Transverse colon (tissue), 4 donors: ENCODE measurements around the gene ZBTB18. TPM values are rescaled to one million over a fixed set of nuclear protein-coding genes. Genes with fewer than 3 reads are reported as not detected.

Source experiments
- DNase-seq: peaks from one replicate; pipeline ENCODE4 v3.0.0-alpha.2; 2019
- H3K27ac ChIP-seq, 4 donors: fragments of 200-600 bp; sonication (generic); 2 replicates each; pipeline ENCODE4 v1.5.1; 2016 to 2018; ENCODE audit warnings: inconsistent platforms in 4 of 4
- H3K27me3 ChIP-seq: fragments of 200-600 bp; sonication (generic); 2 replicates; pipeline ENCODE4 v1.5.1; 2017; ENCODE audit warnings: inconsistent platforms
- H3K36me3 ChIP-seq, 4 donors: fragments of 200-600 bp; sonication (generic); 2 replicates each; pipeline ENCODE4 v1.5.1; 2017 to 2019; ENCODE audit warnings: inconsistent platforms in 4 of 4
- H3K4me1 ChIP-seq, 4 donors: fragments of 200-600 bp; sonication (generic); 2 replicates each; pipeline ENCODE4 v1.5.1; 2017 to 2020; ENCODE audit warnings: inconsistent platforms in 4 of 4
- H3K4me3 ChIP-seq, 4 donors: fragments of 200-600 bp; sonication (generic); 1 replicate in 1 of 4; 2 replicates in 3 of 4; pipeline versions ENCODE4 v1.5.1 to v1.6.1; 2017 to 2019; ENCODE audit warnings: inconsistent platforms in 4 of 4
- H3K9me3 ChIP-seq, 2 donors: fragments of 200-600 bp; sonication (generic); 2 replicates each; pipeline ENCODE4 v1.5.1; 2017 to 2019; ENCODE audit warnings: inconsistent platforms in 2 of 2
- CTCF ChIP-seq, 5 experiments: fragments of 200-600 bp in 3 of 5; fragments of 450-650 bp in 2 of 5; sonication (generic) in 3 of 5; IDR thresholded peaks; 1 replicate in 2 of 5; 2 replicates in 3 of 5; pipeline ENCODE4 v1.5.1; 2016 to 2017; ENCODE audit warnings: antibody characterized with exemption in 5 of 5, inconsistent platforms in 3 of 5, mild to moderate bottlenecking in 2 of 5, moderate library complexity in 1 of 5
- EP300 ChIP-seq: sonication (generic); formaldehyde crosslinking; IDR thresholded peaks from one replicate; pipeline ENCODE4 v1.6.1; 2017; ENCODE audit warnings: antibody characterized with exemption, low read depth
- POLR2A ChIP-seq: fragments of 450-650 bp; IDR thresholded peaks from one replicate; pipeline ENCODE4 v1.6.1; 2016; ENCODE audit warnings: antibody characterized with exemption, mild to moderate bottlenecking, moderate library complexity
- POLR2AphosphoS5 ChIP-seq, 3 donors: sonication (generic); formaldehyde crosslinking; IDR thresholded peaks; one replicate each; pipeline ENCODE4 v1.6.1; 2016; ENCODE audit warnings: antibody characterized with exemption in 3 of 3
- WGBS, 2 donors: methylation state at CpG; one replicate each; pipeline ENCODE4 v1.1.5; 2018; ENCODE audit warnings: low coverage in 1 of 2; 5-methylcytosine and 5-hydroxymethylcytosine counted together
- in situ Hi-C, 4 donors: fragments of 200-750 bp; cut with MboI; loops; one replicate each; pipeline versions ENCODE4 v1.15.0 to v1.15.1; 2017; ENCODE audit warnings: low sequenced_read_pairs in 3 of 4, low pct_ligation_motif_present in 1 of 4, low pct_unique_long_range_greater_than_20kb in 1 of 4
- intact Hi-C: fragments of 100-400 bp; cut with DNase I; formaldehyde crosslinking; loops from one replicate; pipeline ENCODE4 v1.15.1; 2023; ENCODE audit warnings: low total_unique reads
- total RNA-seq, 4 donors: library from RNA; depleted of rRNA; stranded (reverse); fragments of >200 nt; gene quantifications; one replicate each; pipeline ENCODE4 v1.1.0, GENCODE V29; 2016

The ZBTB18 gene
- total RNA-seq, 4 donors from 2014 or later, result 4.1 to 32.8 (median 17.7) TPM

- 72 to 79% methylated on average over 5 of the region's 5 CpGs for WGBS, 2 donors
- no peaks in the 10 kb centered on the region for H3K27me3 ChIP-seq
- intact Hi-C loops, result no loop called here
- no peaks in the 10 kb centered on the region for H3K4me1 ChIP-seq
- no peak overlapping the region for H3K27ac ChIP-seq
- in situ Hi-C loops, result no loop called here
- no peak overlapping the region for H3K4me3 ChIP-seq
- no peaks in the 10 kb centered on the region for H3K9me3 ChIP-seq
- TF ChIP-seq CTCF (IDR thresholded peaks at IDR 0.05), result no peak
- TF ChIP-seq EP300, result no peak
- no peak for TF ChIP-seq POLR2A
- no peak for TF ChIP-seq POLR2AphosphoS5 (IDR thresholded peaks at IDR 0.05)
- DNase-seq, result no peak
- H3K36me3 ChIP-seq, result no peaks in the 10 kb centered on the region
Measured at GRCh38 chr1:244083383-244083943, 32.4 kb downstream of the ZBTB18 start.

- WGBS, 2 donors, result 76% methylated on average over 3 of the region's 3 CpGs
- H3K4me1 ChIP-seq, result no peaks in the 10 kb centered on the region
- no peak for DNase-seq
- no peaks in the 10 kb centered on the region for H3K27me3 ChIP-seq
- H3K36me3 ChIP-seq, result no peaks in the 10 kb centered on the region
- H3K4me3 ChIP-seq, result no peak overlapping the region
- no peaks in the 10 kb centered on the region for H3K9me3 ChIP-seq
- no peak overlapping the region for H3K27ac ChIP-seq
- no peak for TF ChIP-seq EP300
- no peak for TF ChIP-seq POLR2A
- no peak for TF ChIP-seq POLR2AphosphoS5 (IDR thresholded peaks at IDR 0.05)
- TF ChIP-seq CTCF (IDR thresholded peaks at IDR 0.05), result no peak
- in situ Hi-C loops, result no loop called here
- intact Hi-C loops, result no loop called here
Measured at GRCh38 chr1:244084763-244085162, 33.7 kb downstream of the ZBTB18 start.

- no peak overlapping the region for H3K4me3 ChIP-seq
- H3K27ac ChIP-seq, result no peak overlapping the region
Measured at GRCh38 chr1:244085891-244086290, 34.8 kb downstream of the ZBTB18 start.

GRCh38 chr1:244087021-244087560 lies 36.0 kb downstream of the ZBTB18 start:
- DNase-seq, result no peak
- intact Hi-C loops, result no loop called here
- in situ Hi-C loops, result no loop called here
- H3K4me1 ChIP-seq, result no peaks in the 10 kb centered on the region
- H3K9me3 ChIP-seq, result no peaks in the 10 kb centered on the region
- H3K4me3 ChIP-seq, result no peak overlapping the region
- H3K36me3 ChIP-seq, result no peaks in the 10 kb centered on the region
- no peaks in the 10 kb centered on the region for H3K27me3 ChIP-seq
- WGBS, 2 donors, result 86 to 92% methylated on average over 9 to 13 of the region's 13 CpGs
- no peak overlapping the region for H3K27ac ChIP-seq
- TF ChIP-seq EP300 (no peak), POLR2AphosphoS5 (IDR thresholded peaks at IDR 0.05) (no peak), POLR2A (no peak), CTCF (IDR thresholded peaks at IDR 0.05) (no peak)

More at GRCh38 chr1:244085891-244086290, 34.8 kb downstream of the ZBTB18 start:
- H3K4me1 ChIP-seq, result no peaks in the 10 kb centered on the region
- no peaks in the 10 kb centered on the region for H3K36me3 ChIP-seq
- no peaks in the 10 kb centered on the region for H3K9me3 ChIP-seq
- 73 to 85% methylated on average over 2 of the region's 2 CpGs for WGBS, 2 donors
- in situ Hi-C loops (no loop called here), intact Hi-C loops (no loop called here)
- H3K27me3 ChIP-seq, result no peaks in the 10 kb centered on the region
- no peak for DNase-seq
- TF ChIP-seq EP300 (no peak), POLR2AphosphoS5 (IDR thresholded peaks at IDR 0.05) (no peak), CTCF (IDR thresholded peaks at IDR 0.05) (no peak), POLR2A (no peak)
